G401 (cell line): Measurements from ENCODE around the gene CD24. TPM values are rescaled to one million over a fixed set of nuclear protein-coding genes. Genes with fewer than 3 reads are reported as not detected.
"Not testable (repeated sequence)": the region's sequence is repeated elsewhere in the genome, so short reads cannot be mapped to it uniquely, and the experiment has no call there.

Experiments used
- DNase-seq: peaks from one replicate; pipeline ENCODE4 v3.0.0-alpha.2; 2015; ENCODE audit warnings: low spot score
- in situ Hi-C: cut with HindIII; loops from 2 replicates; pipeline ENCODE4 v1.10.0; 2016; ENCODE audit warnings: low sequenced_read_pairs, mixed read lengths
- total RNA-seq: library from RNA; depleted of rRNA; stranded (reverse); fragments of >200 nt; shearing (Covaris generic); gene quantifications from 2 replicates; pipeline ENCODE4 v1.2.3, GENCODE V29; 2014

The CD24 gene
- total RNA-seq, 1 experiment from 2014 or later: 1.3 TPM

GRCh38 chr6:106973018-106973835, 1.3 kb downstream of the CD24 start:
- no peak for DNase-seq
- in situ Hi-C loops: no loop called here

- no peak for DNase-seq
- in situ Hi-C loops: no loop called here
These were observed 2.0 kb downstream of the CD24 start for GRCh38 chr6:106972500-106972899.

GRCh38 chr6:106970769-106971168, 3.8 kb downstream of the CD24 start:
- in situ Hi-C loops, DNase-seq: not testable (repeated sequence)

GRCh38 chr6:106967936-106968555, 6.5 kb downstream of the CD24 start:
- in situ Hi-C loops: no loop called here
- no peak for DNase-seq

- DNase-seq: no peak
- in situ Hi-C loops: no loop called here
These were observed 7.6 kb downstream of the CD24 start for GRCh38 chr6:106966671-106967640.

GRCh38 chr6:106966229-106966628, 8.3 kb downstream of the CD24 start:
- DNase-seq: no peak
- in situ Hi-C loops: no loop called here

- in situ Hi-C loops: no loop called here
- no peak for DNase-seq
These were observed 9.6 kb downstream of the CD24 start for GRCh38 chr6:106964954-106965353.

- in situ Hi-C loops: no loop called here
- DNase-seq: no peak
These were observed 10.4 kb downstream of the CD24 start for GRCh38 chr6:106964099-106964498.

- in situ Hi-C loops: no loop called here
- DNase-seq: no peak
These were observed 11.0 kb downstream of the CD24 start for GRCh38 chr6:106963544-106963943.

GRCh38 chr6:106961801-106962200, 12.7 kb downstream of the CD24 start:
- in situ Hi-C loops: no loop called here
- no peak for DNase-seq

GRCh38 chr6:106961136-106961535, 13.4 kb downstream of the CD24 start:
- in situ Hi-C loops: no loop called here
- no peak for DNase-seq

- no peak for DNase-seq
- in situ Hi-C loops: no loop called here
These were observed 14.5 kb downstream of the CD24 start for GRCh38 chr6:106959985-106960384.

GRCh38 chr6:106939848-106940247, 34.7 kb downstream of the CD24 start:
- DNase-seq: no peak
- in situ Hi-C loops: no loop called here

- in situ Hi-C loops: no loop called here
- DNase-seq: no peak
These were observed 35.3 kb downstream of the CD24 start for GRCh38 chr6:106939208-106939607.

GRCh38 chr6:106927531-106928398, 46.8 kb downstream of the CD24 start:
- no peak for DNase-seq
- in situ Hi-C loops: no loop called here

- in situ Hi-C loops: no loop called here
- no peak for DNase-seq
These were observed 48.6 kb downstream of the CD24 start for GRCh38 chr6:106925948-106926347.

GRCh38 chr6:106924694-106925523, 49.6 kb downstream of the CD24 start:
- in situ Hi-C loops: no loop called here
- no peak for DNase-seq

- in situ Hi-C loops: no loop called here
- DNase-seq: no peak
These were observed 51.9 kb downstream of the CD24 start for GRCh38 chr6:106922626-106923025.
